ENCODE measurements around the gene FLNC.

DNA sequence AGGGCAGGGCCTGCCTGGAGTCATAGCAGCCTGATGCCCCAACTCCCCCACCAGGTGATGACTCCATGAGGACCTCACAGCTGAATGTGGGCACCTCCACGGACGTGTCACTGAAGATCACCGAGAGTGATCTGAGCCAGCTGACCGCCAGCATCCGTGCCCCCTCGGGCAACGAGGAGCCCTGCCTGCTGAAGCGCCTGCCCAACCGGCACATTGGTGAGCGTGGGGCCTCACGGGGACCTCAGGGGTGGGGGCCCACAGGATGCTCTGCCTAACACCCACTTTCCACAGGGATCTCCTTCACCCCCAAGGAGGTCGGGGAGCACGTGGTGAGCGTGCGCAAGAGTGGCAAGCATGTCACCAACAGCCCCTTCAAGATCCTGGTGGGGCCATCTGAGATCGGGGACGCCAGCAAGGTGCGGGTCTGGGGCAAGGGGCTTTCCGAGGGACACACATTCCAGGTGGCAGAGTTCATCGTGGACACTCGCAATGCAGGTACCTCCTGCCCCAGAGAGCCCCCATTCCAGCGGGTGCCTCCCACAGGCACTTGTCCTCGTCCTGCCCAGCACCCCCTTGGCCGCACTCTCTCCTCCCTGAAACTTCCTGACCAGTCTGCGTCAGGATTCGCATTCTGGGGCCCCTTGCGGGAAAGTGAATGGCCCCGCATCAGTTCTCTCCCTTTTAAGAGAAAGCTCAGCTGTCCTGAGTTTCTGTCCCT, 22.5 kb downstream of the FLNC start:
- TF ChIP-seq, protein P1, sequence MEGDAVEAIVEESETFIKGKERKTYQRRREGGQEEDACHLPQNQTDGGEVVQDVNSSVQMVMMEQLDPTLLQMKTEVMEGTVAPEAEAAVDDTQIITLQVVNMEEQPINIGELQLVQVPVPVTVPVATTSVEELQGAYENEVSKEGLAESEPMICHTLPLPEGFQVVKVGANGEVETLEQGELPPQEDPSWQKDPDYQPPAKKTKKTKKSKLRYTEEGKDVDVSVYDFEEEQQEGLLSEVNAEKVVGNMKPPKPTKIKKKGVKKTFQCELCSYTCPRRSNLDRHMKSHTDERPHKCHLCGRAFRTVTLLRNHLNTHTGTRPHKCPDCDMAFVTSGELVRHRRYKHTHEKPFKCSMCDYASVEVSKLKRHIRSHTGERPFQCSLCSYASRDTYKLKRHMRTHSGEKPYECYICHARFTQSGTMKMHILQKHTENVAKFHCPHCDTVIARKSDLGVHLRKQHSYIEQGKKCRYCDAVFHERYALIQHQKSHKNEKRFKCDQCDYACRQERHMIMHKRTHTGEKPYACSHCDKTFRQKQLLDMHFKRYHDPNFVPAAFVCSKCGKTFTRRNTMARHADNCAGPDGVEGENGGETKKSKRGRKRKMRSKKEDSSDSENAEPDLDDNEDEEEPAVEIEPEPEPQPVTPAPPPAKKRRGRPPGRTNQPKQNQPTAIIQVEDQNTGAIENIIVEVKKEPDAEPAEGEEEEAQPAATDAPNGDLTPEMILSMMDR (IDR thresholded peaks at IDR 0.05) = no peak
- TF ChIP-seq, protein P2, sequence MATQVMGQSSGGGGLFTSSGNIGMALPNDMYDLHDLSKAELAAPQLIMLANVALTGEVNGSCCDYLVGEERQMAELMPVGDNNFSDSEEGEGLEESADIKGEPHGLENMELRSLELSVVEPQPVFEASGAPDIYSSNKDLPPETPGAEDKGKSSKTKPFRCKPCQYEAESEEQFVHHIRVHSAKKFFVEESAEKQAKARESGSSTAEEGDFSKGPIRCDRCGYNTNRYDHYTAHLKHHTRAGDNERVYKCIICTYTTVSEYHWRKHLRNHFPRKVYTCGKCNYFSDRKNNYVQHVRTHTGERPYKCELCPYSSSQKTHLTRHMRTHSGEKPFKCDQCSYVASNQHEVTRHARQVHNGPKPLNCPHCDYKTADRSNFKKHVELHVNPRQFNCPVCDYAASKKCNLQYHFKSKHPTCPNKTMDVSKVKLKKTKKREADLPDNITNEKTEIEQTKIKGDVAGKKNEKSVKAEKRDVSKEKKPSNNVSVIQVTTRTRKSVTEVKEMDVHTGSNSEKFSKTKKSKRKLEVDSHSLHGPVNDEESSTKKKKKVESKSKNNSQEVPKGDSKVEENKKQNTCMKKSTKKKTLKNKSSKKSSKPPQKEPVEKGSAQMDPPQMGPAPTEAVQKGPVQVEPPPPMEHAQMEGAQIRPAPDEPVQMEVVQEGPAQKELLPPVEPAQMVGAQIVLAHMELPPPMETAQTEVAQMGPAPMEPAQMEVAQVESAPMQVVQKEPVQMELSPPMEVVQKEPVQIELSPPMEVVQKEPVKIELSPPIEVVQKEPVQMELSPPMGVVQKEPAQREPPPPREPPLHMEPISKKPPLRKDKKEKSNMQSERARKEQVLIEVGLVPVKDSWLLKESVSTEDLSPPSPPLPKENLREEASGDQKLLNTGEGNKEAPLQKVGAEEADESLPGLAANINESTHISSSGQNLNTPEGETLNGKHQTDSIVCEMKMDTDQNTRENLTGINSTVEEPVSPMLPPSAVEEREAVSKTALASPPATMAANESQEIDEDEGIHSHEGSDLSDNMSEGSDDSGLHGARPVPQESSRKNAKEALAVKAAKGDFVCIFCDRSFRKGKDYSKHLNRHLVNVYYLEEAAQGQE (IDR thresholded peaks at IDR 0.05; ENCODE audit: insufficient read depth in 1 of 2, low read depth in 2 of 2, low read length in 1 of 2) = no peak
- TF ChIP-seq SIN3A (IDR thresholded peaks at IDR 0.05; ENCODE audit: borderline replicate concordance, insufficient read depth, low read depth, low read length) = no peak
- TF ChIP-seq TCF7L2 (IDR thresholded peaks at IDR 0.05; ENCODE audit: low read depth, low read length) = no peak
